CD4-positive, alpha-beta T cell (primary cell): ENCODE results near the gene STX7. TPM values are rescaled to one million over a fixed set of nuclear protein-coding genes. Genes with fewer than 3 reads are reported as not detected.

Source experiments
- ATAC-seq: fragments of 200-7000 bp; cut with Tn5 transposase; one replicate; pipeline ENCODE4 v1.10.0; 2022; ENCODE audit warnings: mild to moderate bottlenecking; ENCODE audit not compliant: poor library complexity
- CTCF ChIA-PET: fragments of 350-600 bp; sonication (Branson Sonifier 250); formaldehyde crosslinking; loops from one replicate; lab custom pipeline; 2021; ENCODE audit warnings: antibody characterized with exemption, inconsistent platforms; lab: Charles Lee
- POLR2A ChIA-PET: fragments of 350-600 bp; sonication (Branson Sonifier 250); formaldehyde crosslinking; loops from one replicate; lab custom pipeline; 2021; ENCODE audit warnings: antibody characterized with exemption, inconsistent platforms; lab: Charles Lee
- DNase-seq, 14 experiments: peaks; one replicate each; pipeline ENCODE4 v3.0.0-alpha.2; 2013 to 2020; ENCODE audit warnings: mixed read lengths in 2 of 14
- H3K27ac ChIP-seq, 2 donors: one replicate each; pipeline versions ENCODE4 v1.5.1 to v1.7.0; 2013; ENCODE audit warnings: low read length in 2 of 2, low read depth in 1 of 2, mild to moderate bottlenecking in 1 of 2
- H3K27me3 ChIP-seq, 2 experiments: 1 replicate in 1 of 2; 2 replicates in 1 of 2; pipeline versions ENCODE4 v1.6.1 to v1.7.0; 2013; ENCODE audit warnings: low read length in 2 of 2, control low read depth in 1 of 2, mild to moderate bottlenecking in 1 of 2, moderate library complexity in 1 of 2; ENCODE audit not compliant: insufficient read depth in 2 of 2, control insufficient read depth in 1 of 2
- H3K36me3 ChIP-seq: one replicate; pipeline ENCODE4 v1.6.1; 2013; ENCODE audit warnings: low read length, control low read depth; ENCODE audit not compliant: insufficient read depth
- H3K4me1 ChIP-seq: one replicate; pipeline ENCODE4 v1.6.1; 2013; ENCODE audit warnings: low read length, control low read depth; ENCODE audit not compliant: insufficient read depth
- H3K4me3 ChIP-seq: one replicate; pipeline ENCODE4 v1.5.1; 2013; ENCODE audit warnings: mild to moderate bottlenecking, low read length, moderate library complexity
- H3K9me3 ChIP-seq, 2 experiments: 1 replicate in 1 of 2; 2 replicates in 1 of 2; pipeline versions ENCODE4 v1.6.1 to v1.7.0; 2013; ENCODE audit warnings: low read length in 2 of 2, mild to moderate bottlenecking in 2 of 2, control low read depth in 1 of 2, moderate library complexity in 1 of 2; ENCODE audit not compliant: control insufficient read depth in 1 of 2, insufficient read depth in 1 of 2
- H3K27ac Mint-ChIP-seq: one replicate; pipeline ENCODE4 v1.8.0; 2020; ENCODE audit warnings: mixed read lengths
- H3K27me3 Mint-ChIP-seq: one replicate; pipeline ENCODE4 v1.8.0; 2021; ENCODE audit warnings: mixed read lengths
- H3K36me3 Mint-ChIP-seq: one replicate; pipeline ENCODE4 v1.8.0; 2021; ENCODE audit warnings: low read depth, mixed read lengths
- H3K4me1 Mint-ChIP-seq: one replicate; pipeline ENCODE4 v1.8.0; 2021; ENCODE audit warnings: low read depth, mixed read lengths
- H3K4me3 Mint-ChIP-seq: one replicate; pipeline ENCODE4 v1.8.0; 2020; ENCODE audit warnings: mild to moderate bottlenecking, mixed read lengths
- H3K9me3 Mint-ChIP-seq: one replicate; pipeline ENCODE4 v1.8.0; 2020; ENCODE audit warnings: mixed read lengths
- CTCF ChIP-seq: fragments of 200-600 bp; IDR thresholded peaks from one replicate; pipeline ENCODE4 v1.8.0; 2022; ENCODE audit warnings: antibody characterized with exemption, mild to moderate bottlenecking
- intact Hi-C, 2 experiments: fragments of 100-400 bp; cut with DNase I in 1 of 2; cut with micrococcal nuclease in 1 of 2; formaldehyde crosslinking; loops; one replicate each; pipeline versions ENCODE4 v1.15.1 to v1.9.0; 2023 to 2025; cut with DNase I, micrococcal nuclease
- total RNA-seq, 174 experiments: library from RNA in 2 of 174; stranded (reverse) in 2 of 174; gene quantifications; one replicate each; pipeline ENCODE4 v1.2.3 and lab custom pipeline; 2021 to 2026

The STX7 gene
- total RNA-seq, 2 experiments from 2014 or later: 4.3 to 5.9 TPM

GRCh38 chr6:132479131-132479530, 33.8 kb downstream of the STX7 start:
- no peak for TF ChIP-seq CTCF
- Histone ChIP-seq H3K4me3 (no peak overlapping the region), H3K27ac (no peak overlapping the region), H3K36me3 (peaks cover 4% of the 10 kb centered on the region), H3K4me1 (no peaks in the 10 kb centered on the region), H3K27me3 (no peaks in the 10 kb centered on the region), H3K9me3 (no peaks in the 10 kb centered on the region)
- H3K4me3 Mint-ChIP-seq: no peak overlapping the region
- no peak overlapping the region for H3K27ac Mint-ChIP-seq
- CTCF ChIA-PET: no interaction called here
- ATAC-seq: no peak
- peaks cover 16% of the 10 kb centered on the region for H3K4me1 Mint-ChIP-seq
- POLR2A ChIA-PET: no interaction called here
- intact Hi-C loops: no loop called here
- DNase-seq: no peak
- H3K27me3 Mint-ChIP-seq: no peaks in the 10 kb centered on the region
- no peaks in the 10 kb centered on the region for H3K9me3 Mint-ChIP-seq
- H3K36me3 Mint-ChIP-seq: peaks cover 9% of the 10 kb centered on the region

GRCh38 chr6:132478674-132479073, 34.2 kb downstream of the STX7 start:
- no peak overlapping the region for H3K4me3 Mint-ChIP-seq
- Histone ChIP-seq H3K9me3 (no peaks in the 10 kb centered on the region), H3K27me3 (no peaks in the 10 kb centered on the region), H3K4me3 (no peak overlapping the region), H3K27ac (no peak overlapping the region), H3K4me1 (no peaks in the 10 kb centered on the region), H3K36me3 (peaks cover 4% of the 10 kb centered on the region)
- ATAC-seq (no peak), DNase-seq (no peak)
- no peaks in the 10 kb centered on the region for H3K27me3 Mint-ChIP-seq
- peaks cover 13% of the 10 kb centered on the region for H3K4me1 Mint-ChIP-seq
- ChIA-PET CTCF (no interaction called here), POLR2A (no interaction called here)
- intact Hi-C loops: no loop called here
- no peaks in the 10 kb centered on the region for H3K9me3 Mint-ChIP-seq
- peaks cover 9% of the 10 kb centered on the region for H3K36me3 Mint-ChIP-seq
- TF ChIP-seq CTCF: no peak
- H3K27ac Mint-ChIP-seq: no peak overlapping the region

- no peak for TF ChIP-seq CTCF
- no peak overlapping the region for H3K27ac ChIP-seq
- H3K4me3 ChIP-seq: no peak overlapping the region
- Mint-ChIP-seq H3K9me3 (no peaks in the 10 kb centered on the region), H3K27me3 (no peaks in the 10 kb centered on the region), H3K36me3 (peaks cover 12% of the 10 kb centered on the region), H3K4me3 (no peak overlapping the region), H3K4me1 (peaks cover 13% of the 10 kb centered on the region), H3K27ac (no peak overlapping the region)
- ChIA-PET POLR2A (no interaction called here), CTCF (no interaction called here)
- peaks cover 4% of the 10 kb centered on the region for H3K36me3 ChIP-seq
- no peaks in the 10 kb centered on the region for H3K9me3 ChIP-seq
- no peak for ATAC-seq
- H3K27me3 ChIP-seq: no peaks in the 10 kb centered on the region
- no peak for DNase-seq
- no peaks in the 10 kb centered on the region for H3K4me1 ChIP-seq
- intact Hi-C loops: no loop called here
Measured at GRCh38 chr6:132478266-132478665, 34.6 kb downstream of the STX7 start.
